ENCODE results near the gene PRSS3. TPM values are rescaled to one million over a fixed set of nuclear protein-coding genes. Genes with fewer than 3 reads are reported as not detected.
"Not testable (repeated sequence)": the region's sequence is repeated elsewhere in the genome, so short reads cannot be mapped to it uniquely, and the experiment has no call there.

Gene PRSS3
- total and polyA plus RNA-seq, 4 experiments from 2014 or later: not detected

- no peak overlapping the region for H3K27ac ChIP-seq (ENCODE audit: low read depth, low read length)
- Mint-ChIP-seq H3K9me3 (no peaks in the 10 kb centered on the region), H3K27me3 (peaks cover 12 to 18% of the 10 kb centered on the region in 2 donors), H3K36me3 (no peaks in the 10 kb centered on the region), H3K4me3 (no peak overlapping the region), H3K4me1 (no peaks in the 10 kb centered on the region), H3K27ac (no peak overlapping the region)
- H3K9me3 ChIP-seq (ENCODE audit: control insufficient read depth in 1 of 2, low read length in 2 of 2): no peaks in the 10 kb centered on the region
- no peaks in the 10 kb centered on the region for H3K27me3 ChIP-seq (ENCODE audit: insufficient read depth, low read length)
- H3K4me3 ChIP-seq (ENCODE audit: low read length in 2 of 2): no peak overlapping the region
- intact Hi-C loops (cut with micrococcal nuclease): no loop called here
- CTCF ChIA-PET (ENCODE audit: partially characterized antibody): interaction anchor here (1.1 to 2.7 kb wide), 2 partner anchors 8 to 12 kb away, joined by 3 to 11 read pairs; no protein-coding TSS in a partner anchor
- POLR2A ChIA-PET (ENCODE audit: partially characterized antibody): no interaction called here
- H3K4me1 ChIP-seq (ENCODE audit: insufficient read depth, low read length): no peaks in the 10 kb centered on the region
- no peaks in the 10 kb centered on the region for H3K36me3 ChIP-seq (ENCODE audit: insufficient read depth, low read length)
- DNase-seq: no peak
Measured at GRCh38 chr9:33786681-33787080, 8.7 kb upstream of the PRSS3 start.

- no peaks in the 10 kb centered on the region for H3K4me1 Mint-ChIP-seq
- Histone ChIP-seq H3K36me3 (ENCODE audit: insufficient read depth, low read length) (no peaks in the 10 kb centered on the region), H3K4me1 (ENCODE audit: insufficient read depth, low read length) (no peaks in the 10 kb centered on the region), H3K4me3 (ENCODE audit: low read length in 2 of 2) (no peak overlapping the region), H3K27ac (ENCODE audit: low read depth, low read length) (no peak overlapping the region), H3K9me3 (ENCODE audit: control insufficient read depth in 1 of 2, low read length in 2 of 2) (no peaks in the 10 kb centered on the region), H3K27me3 (ENCODE audit: insufficient read depth, low read length) (no peaks in the 10 kb centered on the region)
- intact Hi-C loops (cut with micrococcal nuclease): no loop called here
- H3K36me3 Mint-ChIP-seq: no peaks in the 10 kb centered on the region
- DNase-seq: no peak
- CTCF ChIA-PET (ENCODE audit: partially characterized antibody): interaction anchor here (1.1 to 2.7 kb wide), 2 partner anchors 9 to 13 kb away, joined by 3 to 11 read pairs; no protein-coding TSS in a partner anchor
- POLR2A ChIA-PET (ENCODE audit: partially characterized antibody): no interaction called here
- H3K9me3 Mint-ChIP-seq: no peaks in the 10 kb centered on the region
- H3K4me3 Mint-ChIP-seq: no peak overlapping the region
- no peak overlapping the region for H3K27ac Mint-ChIP-seq
- H3K27me3 Mint-ChIP-seq: peaks cover 12 to 18% of the 10 kb centered on the region in 2 donors
Measured at GRCh38 chr9:33787839-33788238, 7.5 kb upstream of the PRSS3 start.

- CTCF ChIA-PET (ENCODE audit: partially characterized antibody): interaction anchor here (0.8 to 1.6 kb wide), 2 partner anchors 10 to 24 kb away, joined by 3 read pairs; no protein-coding TSS in a partner anchor
- H3K4me3 ChIP-seq (ENCODE audit: low read length in 2 of 2); H3K27ac Mint-ChIP-seq; H3K4me3 Mint-ChIP-seq; H3K36me3 Mint-ChIP-seq; H3K36me3 ChIP-seq (ENCODE audit: insufficient read depth, low read length); intact Hi-C loops (cut with micrococcal nuclease); H3K27me3 ChIP-seq (ENCODE audit: insufficient read depth, low read length); H3K4me1 ChIP-seq (ENCODE audit: insufficient read depth, low read length); H3K9me3 ChIP-seq (ENCODE audit: control insufficient read depth in 1 of 2, low read length in 2 of 2); DNase-seq; H3K27ac ChIP-seq (ENCODE audit: low read depth, low read length); POLR2A ChIA-PET (ENCODE audit: partially characterized antibody); H3K9me3 Mint-ChIP-seq; H3K4me1 Mint-ChIP-seq: not testable (repeated sequence)
- H3K27me3 Mint-ChIP-seq: peaks cover 12 to 21% of the 10 kb centered on the region in 2 donors
Measured at GRCh38 chr9:33789429-33789828, 5.9 kb upstream of the PRSS3 start.

GRCh38 chr9:33791117-33791516, 4.2 kb upstream of the PRSS3 start:
- Mint-ChIP-seq H3K36me3 (no peaks in the 10 kb centered on the region), H3K27me3 (peaks cover 7 to 13% of the 10 kb centered on the region in 2 donors), H3K9me3 (no peaks in the 10 kb centered on the region), H3K27ac (no peak overlapping the region), H3K4me3 (no peak overlapping the region), H3K4me1 (no peaks in the 10 kb centered on the region)
- no peaks in the 10 kb centered on the region for H3K9me3 ChIP-seq (ENCODE audit: control insufficient read depth in 1 of 2, low read length in 2 of 2)
- no peaks in the 10 kb centered on the region for H3K4me1 ChIP-seq (ENCODE audit: insufficient read depth, low read length)
- no peak for DNase-seq
- CTCF ChIA-PET (ENCODE audit: partially characterized antibody): interaction anchor here (0.6 to 1.7 kb wide), 2 partner anchors 12 to 13 kb away, joined by 3 to 5 read pairs; no protein-coding TSS in a partner anchor
- H3K27me3 ChIP-seq (ENCODE audit: insufficient read depth, low read length): no peaks in the 10 kb centered on the region
- H3K4me3 ChIP-seq (ENCODE audit: low read length in 2 of 2): no peak overlapping the region
- H3K36me3 ChIP-seq (ENCODE audit: insufficient read depth, low read length): no peaks in the 10 kb centered on the region
- no peak overlapping the region for H3K27ac ChIP-seq (ENCODE audit: low read depth, low read length)
- intact Hi-C loops (cut with micrococcal nuclease): no loop called here
- POLR2A ChIA-PET (ENCODE audit: partially characterized antibody): no interaction called here

GRCh38 chr9:33793496-33793895, 1.9 kb upstream of the PRSS3 start:
- H3K27me3 Mint-ChIP-seq: peaks cover 10 to 16% of the 10 kb centered on the region in 2 donors
- H3K36me3 Mint-ChIP-seq; DNase-seq; H3K36me3 ChIP-seq (ENCODE audit: insufficient read depth, low read length); CTCF ChIA-PET (ENCODE audit: partially characterized antibody); H3K4me3 Mint-ChIP-seq; intact Hi-C loops (cut with micrococcal nuclease); H3K4me1 ChIP-seq (ENCODE audit: insufficient read depth, low read length); H3K9me3 Mint-ChIP-seq; H3K4me3 ChIP-seq (ENCODE audit: low read length in 2 of 2); H3K27ac Mint-ChIP-seq; H3K27ac ChIP-seq (ENCODE audit: low read depth, low read length); POLR2A ChIA-PET (ENCODE audit: partially characterized antibody); H3K4me1 Mint-ChIP-seq; H3K9me3 ChIP-seq (ENCODE audit: control insufficient read depth in 1 of 2, low read length in 2 of 2); H3K27me3 ChIP-seq (ENCODE audit: insufficient read depth, low read length): not testable (repeated sequence)

- Mint-ChIP-seq H3K27ac (peak overlapping the region in 2 of 7 donors; percentile 10 to 36), H3K9me3 (peaks cover 0 to 3% (median 0%) of the 10 kb centered on the region in 8 donors), H3K27me3 (peaks cover 9 to 21% of the 10 kb centered on the region in 2 donors), H3K36me3 (no peaks in the 10 kb centered on the region), H3K4me1 (no peaks in the 10 kb centered on the region), H3K4me3 (no peak overlapping the region)
- intact Hi-C loops (cut with micrococcal nuclease): no loop called here
- no peaks in the 10 kb centered on the region for H3K9me3 ChIP-seq (ENCODE audit: control insufficient read depth in 1 of 2, low read length in 2 of 2)
- no peaks in the 10 kb centered on the region for H3K27me3 ChIP-seq (ENCODE audit: insufficient read depth, low read length)
- no peak overlapping the region for H3K27ac ChIP-seq (ENCODE audit: low read depth, low read length)
- ChIA-PET CTCF (ENCODE audit: partially characterized antibody) (no interaction called here), POLR2A (ENCODE audit: partially characterized antibody) (no interaction called here)
- H3K36me3 ChIP-seq (ENCODE audit: insufficient read depth, low read length): no peaks in the 10 kb centered on the region
- no peaks in the 10 kb centered on the region for H3K4me1 ChIP-seq (ENCODE audit: insufficient read depth, low read length)
- H3K4me3 ChIP-seq (ENCODE audit: low read length in 2 of 2): no peak overlapping the region
- no peak for DNase-seq
Measured at GRCh38 chr9:33794560-33794959, 801 bp upstream of the PRSS3 start.

- no peak overlapping the region for H3K4me3 Mint-ChIP-seq
- H3K4me1 Mint-ChIP-seq: no peaks in the 10 kb centered on the region
- H3K27ac Mint-ChIP-seq: no peak overlapping the region
- ChIA-PET POLR2A (ENCODE audit: partially characterized antibody) (no interaction called here), CTCF (ENCODE audit: partially characterized antibody) (no interaction called here)
- intact Hi-C loops (cut with micrococcal nuclease): no loop called here
- Histone ChIP-seq H3K36me3 (ENCODE audit: insufficient read depth, low read length) (no peaks in the 10 kb centered on the region), H3K4me1 (ENCODE audit: insufficient read depth, low read length) (no peaks in the 10 kb centered on the region), H3K9me3 (ENCODE audit: control insufficient read depth in 1 of 2, low read length in 2 of 2) (no peaks in the 10 kb centered on the region), H3K27ac (ENCODE audit: low read depth, low read length) (no peak overlapping the region), H3K27me3 (ENCODE audit: insufficient read depth, low read length) (no peaks in the 10 kb centered on the region), H3K4me3 (ENCODE audit: low read length in 2 of 2) (no peak overlapping the region)
- H3K9me3 Mint-ChIP-seq: peaks cover 0 to 3% (median 0%) of the 10 kb centered on the region in 8 donors
- H3K36me3 Mint-ChIP-seq: no peaks in the 10 kb centered on the region
- H3K27me3 Mint-ChIP-seq: peaks cover 11 to 29% of the 10 kb centered on the region in 2 donors
- no peak for DNase-seq
Measured at GRCh38 chr9:33795819-33796218, 458 bp downstream of the PRSS3 start.

GRCh38 chr9:33796679-33797078, 1.3 kb downstream of the PRSS3 start:
- H3K27ac ChIP-seq (ENCODE audit: low read depth, low read length); H3K27ac Mint-ChIP-seq; H3K4me1 ChIP-seq (ENCODE audit: insufficient read depth, low read length); intact Hi-C loops (cut with micrococcal nuclease); H3K36me3 Mint-ChIP-seq; H3K27me3 ChIP-seq (ENCODE audit: insufficient read depth, low read length); H3K9me3 Mint-ChIP-seq; POLR2A ChIA-PET (ENCODE audit: partially characterized antibody); H3K4me3 ChIP-seq (ENCODE audit: low read length in 2 of 2); H3K36me3 ChIP-seq (ENCODE audit: insufficient read depth, low read length); H3K4me3 Mint-ChIP-seq; H3K9me3 ChIP-seq (ENCODE audit: control insufficient read depth in 1 of 2, low read length in 2 of 2); DNase-seq; H3K4me1 Mint-ChIP-seq: not testable (repeated sequence)
- H3K27me3 Mint-ChIP-seq: peaks cover 11 to 30% of the 10 kb centered on the region in 2 donors
- CTCF ChIA-PET (ENCODE audit: partially characterized antibody): interaction anchor here (0.7 kb wide), 1 partner anchor 15 kb away, joined by 3 read pairs; no protein-coding TSS in a partner anchor
